ENCODE data around the gene NR3C1. TPM values are rescaled to one million over a fixed set of nuclear protein-coding genes. Genes with fewer than 3 reads are reported as not detected.

Gene NR3C1
- total and polyA plus RNA-seq, 2 of the 4 experiments (the other 2 are of a cell fraction): 13.7 to 77.4 TPM

DNA sequence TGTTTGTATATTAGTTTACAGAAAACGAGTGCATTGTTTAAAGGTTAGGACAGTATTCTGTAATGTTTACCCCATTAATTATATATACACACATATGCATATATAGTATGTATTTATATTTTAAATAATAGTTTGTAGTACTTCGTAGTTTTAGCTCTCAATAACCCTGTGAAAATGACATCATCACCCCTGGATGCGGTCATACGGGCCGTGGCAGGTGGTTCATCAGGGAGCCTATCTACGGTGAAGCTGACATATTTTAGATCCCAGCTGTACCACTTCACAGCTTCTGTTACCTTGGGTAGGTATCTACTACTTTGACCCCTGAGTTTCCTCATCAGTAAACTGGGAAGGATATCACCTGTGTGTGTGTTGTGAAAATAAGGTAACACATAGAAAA lies 87.1 kb downstream of the NR3C1 start:
- H3K56ac ChIP-seq (ENCODE audit: extremely low read depth, insufficient read depth, low read length): no peak overlapping the region
- ATAC-seq (ENCODE audit: low read depth) (no peak), DNase-seq (no peak)
- no peak overlapping the region for H3K14ac ChIP-seq (replicated peaks; ENCODE audit: low read depth, low read length)
- no peak overlapping the region for H3K18ac ChIP-seq (ENCODE audit: low read depth, low read length)
- no peak overlapping the region for H2BK120ac ChIP-seq (ENCODE audit: low read depth, low read length)
- peak overlapping the region; percentile 42 for H2BK5ac ChIP-seq (ENCODE audit: low read depth, low read length, poor library complexity, severe bottlenecking)
- peaks cover 35 to 71% of the 10 kb centered on the region in 2 experiments for H3K79me1 ChIP-seq (ENCODE audit: low read depth in 1 of 2, low read length in 2 of 2)
- TF ChIP-seq RFX5 (IDR thresholded peaks at IDR 0.05; ENCODE audit: low read depth, low read length) (no peak), BHLHE40 (IDR thresholded peaks at IDR 0.05; ENCODE audit: low read depth, low read length) (no peak), NFE2L2 (IDR thresholded peaks at IDR 0.05; ENCODE audit: low read depth, low read length) (no peak), MXI1 (IDR thresholded peaks at IDR 0.05; ENCODE audit: borderline replicate concordance, low read depth, low read length) (no peak), USF2 (IDR thresholded peaks at IDR 0.05; ENCODE audit: low read depth, low read length) (no peak), MAFK (IDR thresholded peaks at IDR 0.05; ENCODE audit: low read depth, low read length) (no peak), POLR2A (IDR thresholded peaks at IDR 0.05; ENCODE audit: low read depth, low read length) (no peak), ELK1 (IDR thresholded peaks at IDR 0.05; ENCODE audit: borderline replicate concordance, low read depth, low read length) (no peak), FOS (IDR thresholded peaks at IDR 0.05; ENCODE audit: low read depth, low read length) (no peak)
- no peak overlapping the region for H3K4me3 ChIP-seq (ENCODE audit: insufficient read depth, low read depth, low read length)
- peaks cover 17% of the 10 kb centered on the region for H4K20me1 ChIP-seq (ENCODE audit: insufficient read depth, low read length)
- no peak overlapping the region for H4K5ac ChIP-seq (ENCODE audit: low read depth, low read length)
- ChIA-PET POLR2A (ENCODE audit: unreplicated experiment) (no interaction called here), CTCF (no interaction called here)
- no TSS peak for BruUV-seq (replicated peaks)
- in situ Hi-C loops (cut with MboI; ENCODE audit: low sequenced_read_pairs) (no loop called here), dilution Hi-C loops (cut with HindIII; ENCODE audit: low sequenced_read_pairs, unreplicated experiment) (no loop called here), intact Hi-C loops (cut with micrococcal nuclease) (no loop called here)
- no peak overlapping the region for H3K9ac ChIP-seq (ENCODE audit: low read depth, low read length)
- H4K8ac ChIP-seq (ENCODE audit: low read depth in 2 of 2, low read length in 2 of 2): peak overlapping the region in 1 of 2 experiments; percentile 46; a peak in 1 of 4 replicates
- peak overlapping the region; percentile 36; the same call in 1 of the 2 replicates for H3K23ac ChIP-seq (ENCODE audit: low read depth, low read length)
- no peak overlapping the region for H2AFZ ChIP-seq (replicated peaks; ENCODE audit: low read length, poor library complexity)
- peaks cover 6% of the 10 kb centered on the region for H3K9me1 ChIP-seq (ENCODE audit: insufficient read depth, low read length)
- H2AK9ac ChIP-seq (replicated peaks; ENCODE audit: low read depth, low read length, poor library complexity): no peak overlapping the region
- H2BK15ac ChIP-seq (ENCODE audit: low read depth, low read length): no peak overlapping the region
- H3K36me3 ChIP-seq (ENCODE audit: control insufficient read depth, insufficient read depth, low read length): peaks cover 5% of the 10 kb centered on the region
- H4K91ac ChIP-seq (ENCODE audit: insufficient read depth, low read depth, low read length): no peak overlapping the region
- WGBS, 2 experiments (ENCODE audit: extremely low coverage in 2 of 2, insufficient read length in 1 of 2): no CpG with 5 or more reads among the region's 6 CpGs
- H2BK20ac ChIP-seq (ENCODE audit: low read depth, low read length): no peak overlapping the region
- H3K4me1 ChIP-seq (ENCODE audit: control insufficient read depth, insufficient read depth, low read length): peaks cover 22% of the 10 kb centered on the region
- H2AK5ac ChIP-seq (ENCODE audit: low read depth, low read length): peak overlapping the region; percentile 37; the same call in 1 of the 2 replicates
- H3K27ac ChIP-seq (ENCODE audit: insufficient read depth, low read length): no peak overlapping the region
- no peaks in the 10 kb centered on the region for H3K9me3 ChIP-seq (ENCODE audit: control insufficient read depth, insufficient read depth, low read length)
- no peak overlapping the region for H3K4me2 ChIP-seq (ENCODE audit: low read depth, low read length)
- H3K4ac ChIP-seq (ENCODE audit: low read depth, low read length): peak overlapping the region; percentile 32; the same call in 1 of the 2 replicates
- H3K27me3 ChIP-seq (ENCODE audit: control insufficient read depth, insufficient read depth, low read length): no peaks in the 10 kb centered on the region
